IPS-20b (cell line): ENCODE results near the gene NOP53.
A peak's percentile ranks its signal among the peaks of the same experiment; 100 is the strongest.
"Not testable (repeated sequence)": the region's sequence is repeated elsewhere in the genome, so short reads cannot be mapped to it uniquely, and the experiment has no call there.

Experiments
- H3K27ac ChIP-seq: one replicate; pipeline ENCODE4 v1.5.1; 2013; ENCODE audit warnings: low read length
- H3K27me3 ChIP-seq: 2 replicates; pipeline ENCODE4 v1.6.1; 2013; ENCODE audit warnings: mild to moderate bottlenecking, low read length, inconsistent platforms; ENCODE audit not compliant: insufficient read depth
- H3K36me3 ChIP-seq: 2 replicates; pipeline ENCODE4 v1.6.1; 2013; ENCODE audit warnings: low read depth, mild to moderate bottlenecking, inconsistent platforms, low read length, moderate library complexity; ENCODE audit not compliant: insufficient read depth
- H3K4me1 ChIP-seq: 2 replicates; pipeline ENCODE4 v1.6.1; 2013; ENCODE audit warnings: mild to moderate bottlenecking, control low read depth, inconsistent platforms, low read length, moderate library complexity; ENCODE audit not compliant: insufficient read depth
- H3K4me3 ChIP-seq: 2 replicates; pipeline ENCODE4 v1.5.1; 2013; ENCODE audit warnings: mild to moderate bottlenecking, low read length, inconsistent platforms
- H3K9ac ChIP-seq: 2 replicates; pipeline ENCODE4 v1.6.1; 2013; ENCODE audit warnings: low read depth, mild to moderate bottlenecking, inconsistent platforms, low read length, moderate library complexity
- H3K9me3 ChIP-seq: 2 replicates; pipeline ENCODE4 v1.6.1; 2013; ENCODE audit warnings: mild to moderate bottlenecking, low read depth, low read length, inconsistent platforms; ENCODE audit not compliant: insufficient read depth

The NOP53 gene

GRCh38 chr19:47767349-47767748, 22.0 kb downstream of the NOP53 start:
- Histone ChIP-seq H3K4me1 (no peaks in the 10 kb centered on the region), H3K9me3 (no peaks in the 10 kb centered on the region), H3K36me3 (no peaks in the 10 kb centered on the region), H3K9ac (no peak overlapping the region), H3K27me3 (no peaks in the 10 kb centered on the region), H3K4me3 (no peak overlapping the region), H3K27ac (no peak overlapping the region)

- Histone ChIP-seq H3K36me3 (no peaks in the 10 kb centered on the region), H3K4me3 (no peak overlapping the region), H3K9ac (no peak overlapping the region), H3K27me3 (no peaks in the 10 kb centered on the region), H3K27ac (no peak overlapping the region), H3K9me3 (no peaks in the 10 kb centered on the region), H3K4me1 (no peaks in the 10 kb centered on the region)
Measured at GRCh38 chr19:47768604-47769003, 23.3 kb downstream of the NOP53 start.

GRCh38 chr19:47769534-47769933, 24.2 kb downstream of the NOP53 start:
- Histone ChIP-seq H3K27ac (no peak overlapping the region), H3K4me1 (no peaks in the 10 kb centered on the region), H3K4me3 (no peak overlapping the region), H3K9me3 (no peaks in the 10 kb centered on the region), H3K36me3 (no peaks in the 10 kb centered on the region), H3K27me3 (no peaks in the 10 kb centered on the region), H3K9ac (no peak overlapping the region)

GRCh38 chr19:47771291-47771690, 25.9 kb downstream of the NOP53 start:
- H3K27me3 ChIP-seq, H3K36me3 ChIP-seq, H3K4me1 ChIP-seq: not testable (repeated sequence)

GRCh38 chr19:47776568-47776967, 31.2 kb downstream of the NOP53 start:
- peaks cover 14% of the 10 kb centered on the region for H3K36me3 ChIP-seq
- no peaks in the 10 kb centered on the region for H3K27me3 ChIP-seq
- H3K9ac ChIP-seq, result no peak overlapping the region; the same call in 1 of the 2 replicates
- no peak overlapping the region for H3K27ac ChIP-seq
- no peaks in the 10 kb centered on the region for H3K9me3 ChIP-seq
- no peaks in the 10 kb centered on the region for H3K4me1 ChIP-seq
- no peak overlapping the region for H3K4me3 ChIP-seq

More at GRCh38 chr19:47771291-47771690, 25.9 kb downstream of the NOP53 start:
- not testable (repeated sequence) for H3K9ac ChIP-seq, H3K9me3 ChIP-seq, H3K27ac ChIP-seq, H3K4me3 ChIP-seq

GRCh38 chr19:47777245-47778048, 32.1 kb downstream of the NOP53 start:
- H3K36me3 ChIP-seq, result peaks cover 23% of the 10 kb centered on the region
- H3K9ac ChIP-seq, result peak overlapping the region; percentile 94; the same call in 1 of the 2 replicates
- not testable (repeated sequence) for H3K4me1 ChIP-seq, H3K27ac ChIP-seq, H3K27me3 ChIP-seq, H3K9me3 ChIP-seq
- H3K4me3 ChIP-seq, result peak overlapping the region; percentile 90

- peak within 1 kb of the TSS; percentile 94 for H3K9ac ChIP-seq
- no peaks in the 10 kb centered on the region for H3K9me3 ChIP-seq
- peak within 1 kb of the TSS; percentile 90 for H3K4me3 ChIP-seq
Measured at GRCh38 chr19:47778049-47778953, 33.0 kb downstream of the NOP53 start, which contains the start of gene SELENOW. TSS of gene SELENOW (plus strand) at chr19:47778703. CDS start at chr19:47778786, 83 bp downstream.

GRCh38 chr19:47778954-47779351, 33.6 kb downstream of the NOP53 start:
- no peaks in the 10 kb centered on the region for H3K27me3 ChIP-seq
- peak overlapping the region; percentile 90 for H3K4me3 ChIP-seq
- H3K4me1 ChIP-seq, result no peaks in the 10 kb centered on the region
- no peaks in the 10 kb centered on the region for H3K9me3 ChIP-seq
- H3K9ac ChIP-seq, result peak overlapping the region; percentile 94
- H3K27ac ChIP-seq, result peak overlapping the region; percentile 87
- H3K36me3 ChIP-seq, result peaks cover 38% of the 10 kb centered on the region

More at GRCh38 chr19:47778049-47778953, 33.0 kb downstream of the NOP53 start, which contains the start of gene SELENOW:
- Histone ChIP-seq H3K27me3 (no peaks in the 10 kb centered on the region), H3K4me1 (no peaks in the 10 kb centered on the region), H3K27ac (peak within 1 kb of the TSS; percentile 87), H3K36me3 (peaks cover 31% of the 10 kb centered on the region)

- peak overlapping the region; percentile 90 for H3K4me3 ChIP-seq
- H3K27me3 ChIP-seq, result no peaks in the 10 kb centered on the region
- no peak overlapping the region for H3K27ac ChIP-seq
- peaks cover 45% of the 10 kb centered on the region for H3K36me3 ChIP-seq
- no peaks in the 10 kb centered on the region for H3K4me1 ChIP-seq
- H3K9me3 ChIP-seq, result no peaks in the 10 kb centered on the region
- peak overlapping the region; percentile 94; the same call in 1 of the 2 replicates for H3K9ac ChIP-seq
Measured at GRCh38 chr19:47779524-47780214, 34.3 kb downstream of the NOP53 start.

- H3K4me1 ChIP-seq, result no peaks in the 10 kb centered on the region
- H3K27me3 ChIP-seq, result no peaks in the 10 kb centered on the region
- peak overlapping the region; percentile 94; the same call in 1 of the 2 replicates for H3K9ac ChIP-seq
- no peaks in the 10 kb centered on the region for H3K9me3 ChIP-seq
- no peak overlapping the region for H3K27ac ChIP-seq
- peaks cover 50% of the 10 kb centered on the region for H3K36me3 ChIP-seq
- peak overlapping the region; percentile 90; the same call in 1 of the 2 replicates for H3K4me3 ChIP-seq
Measured at GRCh38 chr19:47780215-47780551, 34.8 kb downstream of the NOP53 start.

GRCh38 chr19:47781590-47782262, 36.4 kb downstream of the NOP53 start:
- H3K36me3 ChIP-seq, result peaks cover 60% of the 10 kb centered on the region
- no peak overlapping the region for H3K9ac ChIP-seq
- no peaks in the 10 kb centered on the region for H3K4me1 ChIP-seq
- H3K27me3 ChIP-seq, result no peaks in the 10 kb centered on the region
- no peaks in the 10 kb centered on the region for H3K9me3 ChIP-seq
- H3K4me3 ChIP-seq, result no peak overlapping the region
- no peak overlapping the region for H3K27ac ChIP-seq
